HG03575 (cell line): ENCODE results near the gene BCAS4.
"Not testable (repeated sequence)": the region's sequence is repeated elsewhere in the genome, so short reads cannot be mapped to it uniquely, and the experiment has no call there.

Experiments
- ATAC-seq: cut with Tn5 transposase; IDR thresholded peaks from one replicate; pipeline ENCODE4 v1.9.1; 2021; ENCODE audit not compliant: unreplicated experiment, insufficient number of reproducible peaks, low FRiP score; ENCODE audit errors: extremely low read depth

The BCAS4 gene

DNA sequence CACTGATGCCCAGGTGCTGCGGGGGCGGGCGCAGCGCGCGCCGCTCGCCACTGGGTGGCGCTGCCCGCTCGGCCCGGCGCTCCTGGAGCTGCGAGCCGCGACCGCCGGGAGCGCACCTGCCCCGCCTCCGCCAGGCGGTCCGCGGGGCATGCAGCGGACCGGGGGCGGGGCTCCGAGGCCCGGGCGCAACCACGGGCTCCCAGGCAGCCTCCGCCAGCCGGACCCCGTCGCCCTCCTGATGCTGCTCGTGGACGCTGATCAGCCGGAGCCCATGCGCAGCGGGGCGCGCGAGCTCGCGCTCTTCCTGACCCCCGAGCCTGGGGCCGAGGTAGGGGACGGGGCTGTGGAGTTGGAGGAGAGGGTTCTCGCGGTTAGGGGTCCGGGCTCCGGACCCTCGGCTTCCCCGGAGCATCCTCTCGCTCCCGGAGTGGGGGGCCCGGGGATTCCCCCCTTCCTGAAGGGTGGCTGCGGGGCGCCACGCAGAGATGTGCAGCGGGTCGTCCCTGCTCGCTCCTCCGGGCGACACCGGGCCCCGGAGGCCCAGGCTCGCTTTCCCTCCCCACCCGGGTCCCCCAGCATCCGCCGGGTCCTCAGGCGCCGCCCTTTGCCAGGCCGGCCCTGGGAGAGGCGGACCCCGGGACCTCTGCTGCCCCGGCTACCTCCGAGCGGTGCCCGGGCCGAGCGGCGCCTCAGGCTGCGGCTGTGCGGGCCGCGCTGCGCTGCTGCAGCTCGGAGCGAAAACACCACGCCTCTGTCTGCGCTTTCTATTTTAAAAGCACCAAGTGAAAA, at the start of gene BCAS4:
BCAS4 (plus strand) TSS at position 216 of the 789 bp plus-strand sequence; CDS start at position 239, 23 bp downstream.
- ATAC-seq, result no peak

DNA sequence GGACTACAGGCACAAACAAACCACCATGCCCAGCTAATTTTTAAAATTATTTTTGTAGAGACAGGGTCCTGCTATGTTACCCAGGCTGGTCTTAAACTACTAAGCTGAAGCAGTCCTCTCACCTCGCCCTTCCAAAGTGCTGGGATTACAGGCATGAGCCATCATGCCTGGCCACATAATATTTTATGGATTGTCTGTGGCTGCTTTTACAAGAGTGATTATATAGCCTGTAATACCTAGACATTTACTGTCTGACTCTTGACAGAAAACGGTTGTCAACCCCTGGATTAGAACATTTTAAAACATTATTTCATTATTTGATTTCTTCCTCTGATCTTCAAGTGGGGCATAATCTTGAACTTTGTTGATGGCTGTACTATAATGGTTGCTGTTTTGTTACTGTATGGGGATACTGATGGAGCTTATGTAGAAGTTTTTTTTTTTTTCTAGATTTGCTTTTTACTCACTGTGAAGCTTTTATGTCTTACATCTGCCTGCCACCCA, 49.2 kb upstream of the BCAS4 start:
- no peak for ATAC-seq

DNA sequence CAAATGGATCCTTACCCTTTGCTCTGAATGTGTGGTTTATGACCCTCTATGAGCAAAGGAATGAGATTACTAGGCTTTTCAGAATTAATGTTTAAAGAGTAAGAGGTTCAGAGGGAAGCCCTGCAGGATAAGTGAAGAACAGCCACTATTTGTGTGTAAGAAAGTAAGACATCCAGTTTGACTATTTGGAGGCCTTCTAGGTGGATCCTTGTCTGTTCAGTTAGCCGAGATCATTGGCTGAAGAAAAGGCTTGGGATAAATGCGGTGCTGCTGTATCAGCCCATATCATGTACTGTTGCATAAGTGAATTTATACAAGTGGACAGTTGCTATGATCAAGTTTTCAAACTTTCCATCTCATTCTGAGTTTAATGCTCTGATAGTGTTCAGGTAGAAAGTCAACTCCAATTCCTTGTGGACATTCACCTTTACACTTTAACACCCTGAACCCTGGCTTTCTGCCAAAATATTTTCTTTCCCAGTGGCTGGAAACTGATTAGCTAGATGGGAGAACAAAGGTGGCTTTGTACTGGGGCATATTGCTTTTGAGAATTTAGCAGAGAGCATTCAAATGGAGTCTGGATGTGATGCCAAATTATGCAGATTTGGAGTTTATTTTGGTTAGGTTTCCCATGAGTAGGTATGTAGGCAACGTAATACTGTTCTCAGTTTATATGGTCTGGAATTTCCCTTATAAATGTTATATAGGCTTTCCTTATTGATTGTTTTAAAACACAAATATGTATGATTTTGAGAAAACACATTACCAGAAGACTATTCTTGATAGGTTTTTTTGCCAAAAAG, 48.5 kb upstream of the BCAS4 start:
- no peak for ATAC-seq

DNA sequence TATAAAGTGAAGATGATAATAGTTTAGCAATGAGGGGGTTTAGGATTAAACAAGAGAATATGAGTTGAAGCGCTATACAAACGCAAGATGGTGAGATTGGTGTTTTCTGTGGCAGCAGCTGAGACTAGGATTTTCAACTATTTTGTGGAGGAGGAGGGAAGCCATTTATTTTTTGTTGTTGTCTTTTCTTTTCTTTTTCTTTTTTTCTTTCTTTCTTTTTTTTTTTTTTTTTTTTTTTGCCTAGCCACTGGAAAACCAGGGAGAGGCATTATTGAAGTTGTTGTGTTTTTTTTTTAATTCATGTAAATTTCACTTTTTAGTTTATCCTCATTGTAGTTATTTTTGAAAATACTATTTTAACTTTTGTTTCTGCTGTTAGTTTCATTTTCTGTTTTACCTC, 47.6 kb upstream of the BCAS4 start:
- no peak for ATAC-seq

- no peak for ATAC-seq
Measured at GRCh38 chr20:50750145-50750671, 44.7 kb upstream of the BCAS4 start.

DNA sequence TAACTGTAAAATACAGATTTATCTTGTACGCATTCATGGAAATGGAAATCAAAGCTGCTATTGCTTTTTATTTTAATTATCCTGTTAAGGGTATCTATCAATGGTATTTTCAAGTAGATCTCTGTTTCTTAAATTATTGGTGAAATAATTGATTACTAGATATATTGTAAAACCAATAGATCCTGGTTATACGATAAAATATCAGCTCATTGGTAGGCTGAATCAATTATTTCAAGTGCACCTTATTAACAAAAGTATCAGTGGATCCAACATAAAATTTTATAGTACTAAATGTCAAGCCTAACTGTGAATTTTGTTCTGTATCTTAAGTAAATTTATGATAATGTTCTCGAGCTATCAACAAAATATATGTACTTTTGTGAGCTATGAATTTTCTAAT, 41.7 kb upstream of the BCAS4 start:
- no peak for ATAC-seq

DNA sequence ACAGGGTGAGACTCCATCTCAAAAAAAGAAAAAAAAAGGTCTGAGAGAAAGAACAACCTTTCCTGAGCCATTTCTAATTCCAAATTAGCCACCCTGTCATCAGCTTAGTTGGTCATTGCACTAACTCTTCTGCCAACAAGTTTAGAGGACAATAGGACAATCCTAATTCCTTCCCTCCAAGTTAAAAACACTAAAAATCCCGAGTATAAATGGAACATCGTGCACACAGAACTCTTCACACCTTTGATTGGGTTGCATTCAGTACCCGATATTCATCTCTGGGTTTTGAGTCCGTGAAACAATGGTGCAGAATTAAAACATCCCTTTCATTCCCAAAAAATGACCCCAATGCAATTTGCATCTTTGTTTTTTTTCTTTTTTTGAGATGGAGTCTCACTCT, 40.4 kb upstream of the BCAS4 start:
- ATAC-seq, result no peak

DNA sequence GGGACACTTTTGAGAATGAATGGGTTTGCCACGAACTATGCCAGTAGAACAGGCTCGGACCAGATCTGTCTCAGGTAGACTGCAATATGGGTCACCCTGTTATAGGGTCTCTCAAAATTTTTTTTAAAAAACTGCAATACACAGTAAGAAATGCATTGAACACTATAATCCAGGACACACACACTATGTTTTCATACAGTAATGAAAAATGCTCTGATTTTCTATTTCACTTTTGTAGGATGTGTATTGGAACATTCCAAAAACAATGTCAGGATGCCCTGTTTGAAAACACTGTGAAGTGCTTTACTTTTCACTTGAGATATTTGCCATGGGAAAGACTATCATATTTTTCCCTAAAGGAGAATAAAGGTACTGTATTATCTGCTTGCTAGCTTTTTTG, 38.4 kb upstream of the BCAS4 start:
- ATAC-seq, result no peak

DNA sequence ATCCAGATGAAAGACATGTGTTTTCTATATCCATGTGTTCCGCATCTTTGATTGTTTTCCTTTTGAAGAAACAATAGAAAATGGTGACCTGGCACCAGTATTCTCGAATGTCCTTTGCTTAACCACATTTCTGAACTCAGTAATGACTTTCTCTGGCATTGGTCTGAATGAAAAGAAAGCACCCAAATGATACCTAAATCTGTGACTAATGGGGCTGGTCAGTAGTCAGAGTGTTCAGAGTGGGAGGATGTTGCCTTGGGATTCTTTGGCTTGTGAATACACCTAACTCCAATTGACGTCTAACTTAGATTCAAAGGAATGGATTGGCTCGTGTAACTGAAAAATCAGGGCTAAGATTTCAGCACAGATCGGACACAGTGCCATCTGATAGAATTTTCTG, 36.4 kb upstream of the BCAS4 start:
- no peak for ATAC-seq

DNA sequence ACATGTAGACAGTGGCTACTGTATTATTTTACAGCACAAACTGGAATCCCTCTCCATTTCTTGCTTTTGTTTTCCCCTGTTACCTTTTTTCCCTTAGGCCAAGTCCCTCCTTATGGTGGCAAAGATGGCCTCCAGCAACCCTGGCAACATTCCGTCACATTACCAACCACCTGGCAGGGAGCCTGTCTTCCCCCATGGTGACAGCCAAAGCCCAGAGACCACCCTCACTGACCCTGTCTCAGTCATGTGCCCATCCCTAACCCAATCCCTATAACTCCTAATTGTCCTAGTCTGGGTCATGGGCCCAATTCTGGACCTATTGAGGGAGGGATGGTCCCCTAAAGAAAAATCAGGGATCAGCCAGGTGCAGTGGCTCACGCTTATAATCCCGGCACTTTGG, 35.9 kb upstream of the BCAS4 start:
- ATAC-seq, result no peak

GRCh38 chr20:50759678-50760077, 35.2 kb upstream of the BCAS4 start:
- no peak for ATAC-seq

- no peak for ATAC-seq
Measured at GRCh38 chr20:50762045-50762422, 32.8 kb upstream of the BCAS4 start.

GRCh38 chr20:50762435-50763220, 32.2 kb upstream of the BCAS4 start:
- ATAC-seq, result no peak

GRCh38 chr20:50763550-50764458, 31.1 kb upstream of the BCAS4 start:
- not testable (repeated sequence) for ATAC-seq

- ATAC-seq, result not testable (repeated sequence)
Measured at GRCh38 chr20:50765251-50765650, 29.6 kb upstream of the BCAS4 start.

GRCh38 chr20:50765674-50766073, 29.2 kb upstream of the BCAS4 start:
- ATAC-seq, result no peak

DNA sequence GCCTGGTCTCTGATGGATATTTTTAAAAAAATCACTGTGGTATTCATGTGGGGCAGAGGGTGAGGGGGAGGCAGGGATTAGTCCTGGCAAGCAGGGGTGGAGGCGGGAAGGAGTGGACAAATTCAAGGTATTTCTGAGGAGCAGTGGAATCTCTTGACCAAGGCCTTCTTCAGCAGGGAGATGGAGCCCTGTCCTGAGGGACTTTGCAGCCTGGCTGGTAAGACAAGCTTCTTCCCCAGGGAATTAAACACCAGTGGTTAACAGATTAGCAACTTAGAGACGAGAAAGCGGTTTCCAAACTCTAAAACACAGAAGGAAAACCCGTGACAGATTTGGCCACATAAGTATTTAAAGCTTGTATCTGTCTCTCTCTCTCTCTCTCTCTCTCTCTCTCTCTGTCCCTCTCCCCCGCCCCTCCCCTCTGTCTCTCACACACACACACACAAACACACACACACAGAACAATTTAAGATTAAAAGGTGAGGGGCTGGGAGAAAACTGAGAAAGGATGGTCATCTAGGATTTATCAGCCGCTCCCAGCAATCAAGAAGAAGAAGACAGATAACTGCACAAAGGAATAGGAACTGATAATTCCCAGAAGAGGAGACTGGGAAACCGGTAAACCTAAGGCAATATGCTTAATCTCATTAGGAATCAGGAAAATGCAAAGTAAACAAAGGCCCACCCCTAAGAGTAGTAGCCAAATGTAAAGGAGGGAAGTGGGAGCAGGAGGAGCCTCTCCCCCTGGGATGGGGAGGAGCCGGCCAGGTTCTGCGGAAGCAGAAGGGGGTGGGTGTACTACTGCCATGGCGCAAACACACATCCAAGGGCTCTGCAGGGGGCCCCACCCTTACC, 27.7 kb upstream of the BCAS4 start:
- ATAC-seq, result not testable (repeated sequence)
